SK-N-MC (cell line): Measurements from ENCODE around the gene STAT4.

Source experiments
- EZH2 ChIP-seq: fragments of 200-600 bp; sonication (generic); IDR thresholded peaks from one replicate; pipeline ENCODE4 v1.6.1; 2017; ENCODE audit warnings: antibody characterized with exemption
- POLR2AphosphoS5 ChIP-seq: IDR thresholded peaks from 2 replicates; pipeline ENCODE4 v1.6.1; 2012; ENCODE audit warnings: mild to moderate bottlenecking, low read depth, low read length, borderline replicate concordance

- no peak for TF ChIP-seq POLR2AphosphoS5
- no peak for TF ChIP-seq EZH2
Measured at GRCh38 chr2:191113761-191114160, 37.0 kb downstream of the STAT4 start.
